Measurements from ENCODE around the gene TNIK. TPM values are rescaled to one million over a fixed set of nuclear protein-coding genes. Genes with fewer than 3 reads are reported as not detected.

TNIK gene
- total and polyA plus RNA-seq, 4 donors = 3.7 to 9.8 (median 5.2) TPM

- peak; percentile 88 for TF ChIP-seq MAX (IDR thresholded peaks at IDR 0.05)
- peak; percentile 99 for TF ChIP-seq SP1 (IDR thresholded peaks at IDR 0.05)
- peak; percentile 80 for TF ChIP-seq YY1 (IDR thresholded peaks at IDR 0.05)
Observed at GRCh38 chr3:171044835-171045793, 415.1 kb downstream of the TNIK start (continued).

- no peak for DNase-seq (ENCODE audit: low spot score)
- H3K4me3 ChIP-seq (ENCODE audit: low read depth in 1 of 3, low read length in 3 of 3) = no peak overlapping the region
- H3K27me3 ChIP-seq (ENCODE audit: control insufficient read depth in 4 of 4, insufficient read depth in 4 of 4, low read length in 3 of 4) = no peaks in the 10 kb centered on the region
- TF ChIP-seq RXRA (IDR thresholded peaks at IDR 0.05) = peak; percentile 44 to 50
- TF ChIP-seq SP1 (IDR thresholded peaks at IDR 0.05) = peak; percentile 41
- peak in 1 of 2 donors; percentile 42 for TF ChIP-seq RAD21 (IDR thresholded peaks at IDR 0.05)
- peak; percentile 54 to 71 for TF ChIP-seq HNF4A (conservative IDR thresholded peaks at IDR 0.05)
- TF ChIP-seq ZBTB33 (IDR thresholded peaks at IDR 0.05) = no peak
- TF ChIP-seq FOXA1 (IDR thresholded peaks at IDR 0.05) = no peak
- peak in 1 of 2 donors; percentile 56 for TF ChIP-seq JUND (IDR thresholded peaks at IDR 0.05)
- peak; percentile 34 for TF ChIP-seq YY1 (IDR thresholded peaks at IDR 0.05)
- TF ChIP-seq GABPA (IDR thresholded peaks at IDR 0.05 in 1 of 2, conservative IDR thresholded peaks at IDR 0.05 in 1 of 2) = no peak
- peak overlapping the region; percentile 58 to 62 for H3K27ac ChIP-seq (ENCODE audit: low read depth in 1 of 2, low read length in 2 of 2)
- H3K4me1 ChIP-seq (ENCODE audit: control insufficient read depth in 4 of 4, insufficient read depth in 4 of 4, low read length in 3 of 4) = peaks cover 7 to 38% (median 24%) of the 10 kb centered on the region in 4 donors
- no peaks in the 10 kb centered on the region for H3K36me3 ChIP-seq (ENCODE audit: control insufficient read depth in 4 of 4, insufficient read depth in 3 of 4, low read depth in 1 of 4, low read length in 3 of 4)
- 4% methylated on average over 1 of the region's 1 CpG for WGBS
- H3K9ac ChIP-seq (ENCODE audit: low read depth in 1 of 2, low read length in 2 of 2) = no peak overlapping the region
- H3K9me3 ChIP-seq (ENCODE audit: control insufficient read depth in 4 of 4, low read length in 3 of 4) = no peaks in the 10 kb centered on the region
Observed at GRCh38 chr3:171044384-171044783, 415.8 kb downstream of the TNIK start.

GRCh38 chr3:171039674-171040073, 420.5 kb downstream of the TNIK start:
- H3K9ac ChIP-seq (ENCODE audit: low read depth in 1 of 2, low read length in 2 of 2) = no peak overlapping the region
- WGBS = 90% methylated on average over 1 of the region's 1 CpG
- H3K27ac ChIP-seq (ENCODE audit: low read depth in 1 of 2, low read length in 2 of 2) = no peak overlapping the region
- no peak overlapping the region for H3K4me3 ChIP-seq (ENCODE audit: low read depth in 1 of 3, low read length in 3 of 3)
- TF ChIP-seq HNF4A (conservative IDR thresholded peaks at IDR 0.05) (no peak), REST (IDR thresholded peaks at IDR 0.05) (no peak), FOXA2 (IDR thresholded peaks at IDR 0.05) (no peak), SP1 (IDR thresholded peaks at IDR 0.05) (no peak), GABPA (IDR thresholded peaks at IDR 0.05 in 1 of 2, conservative IDR thresholded peaks at IDR 0.05 in 1 of 2) (no peak), ATF3 (IDR thresholded peaks at IDR 0.05) (no peak), CTCF (IDR thresholded peaks at IDR 0.05; ENCODE audit: low read depth, low read length, missing input control) (no peak), ZBTB33 (IDR thresholded peaks at IDR 0.05) (no peak), RXRA (IDR thresholded peaks at IDR 0.05) (no peak), MAX (IDR thresholded peaks at IDR 0.05) (no peak), YY1 (IDR thresholded peaks at IDR 0.05) (no peak), EGR1 (IDR thresholded peaks at IDR 0.05; ENCODE audit: low read depth in 2 of 2) (no peak), JUND (IDR thresholded peaks at IDR 0.05) (no peak), NR2F2 (IDR thresholded peaks at IDR 0.05) (no peak), HNF4G (IDR thresholded peaks at IDR 0.05) (no peak), RAD21 (IDR thresholded peaks at IDR 0.05) (no peak), FOXA1 (IDR thresholded peaks at IDR 0.05) (no peak)
- H3K9me3 ChIP-seq (ENCODE audit: control insufficient read depth in 4 of 4, low read length in 3 of 4) = no peaks in the 10 kb centered on the region
- no peaks in the 10 kb centered on the region for H3K36me3 ChIP-seq (ENCODE audit: control insufficient read depth in 4 of 4, insufficient read depth in 3 of 4, low read depth in 1 of 4, low read length in 3 of 4)
- DNase-seq (ENCODE audit: low spot score) = no peak
- H3K4me1 ChIP-seq (ENCODE audit: control insufficient read depth in 4 of 4, insufficient read depth in 4 of 4, low read length in 3 of 4) = peaks cover 4 to 23% (median 14%) of the 10 kb centered on the region in 4 donors
- no peaks in the 10 kb centered on the region for H3K27me3 ChIP-seq (ENCODE audit: control insufficient read depth in 4 of 4, insufficient read depth in 4 of 4, low read length in 3 of 4)
